NCI-H526 (cell line): ENCODE measurements around the gene B9D1.
A peak's percentile ranks its signal among the peaks of the same experiment; 100 is the strongest.
"Not testable (repeated sequence)": the region's sequence is repeated elsewhere in the genome, so short reads cannot be mapped to it uniquely, and the experiment has no call there.

Experiments
- DNase-seq, 2 experiments: peaks; one replicate each; lab custom pipeline; 2025; lab: John Stamatoyannopoulos, UW

The B9D1 gene

GRCh38 chr17:19359151-19359550, 3.4 kb downstream of the B9D1 start:
- DNase-seq = no peak

- no peak for DNase-seq
Observed at GRCh38 chr17:19357761-19358160, 4.8 kb downstream of the B9D1 start.

- no peak for DNase-seq
Observed at GRCh38 chr17:19357351-19357750, 5.2 kb downstream of the B9D1 start.

- no peak for DNase-seq
Observed at GRCh38 chr17:19354748-19355147, 7.8 kb downstream of the B9D1 start.

DNA sequence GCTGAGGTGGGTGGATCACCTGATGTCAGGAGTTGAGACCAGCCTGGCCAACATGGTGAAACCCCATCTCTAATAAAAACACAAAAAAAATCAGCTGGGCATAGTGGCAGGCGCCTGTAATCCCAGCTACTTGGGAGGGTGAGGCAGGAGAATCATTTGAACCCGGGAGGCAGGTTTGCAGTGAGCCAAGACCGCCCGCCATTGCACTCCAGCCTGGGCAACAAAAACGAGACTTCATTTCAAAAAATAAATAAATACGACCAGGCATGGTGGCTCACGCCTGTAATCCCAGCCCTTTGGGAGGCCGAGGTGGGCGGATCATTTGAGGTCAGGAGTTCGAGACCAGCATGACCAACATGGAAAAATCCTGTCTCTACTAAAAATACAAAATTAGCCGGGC, 9.1 kb downstream of the B9D1 start:
- DNase-seq = not testable (repeated sequence)

DNA sequence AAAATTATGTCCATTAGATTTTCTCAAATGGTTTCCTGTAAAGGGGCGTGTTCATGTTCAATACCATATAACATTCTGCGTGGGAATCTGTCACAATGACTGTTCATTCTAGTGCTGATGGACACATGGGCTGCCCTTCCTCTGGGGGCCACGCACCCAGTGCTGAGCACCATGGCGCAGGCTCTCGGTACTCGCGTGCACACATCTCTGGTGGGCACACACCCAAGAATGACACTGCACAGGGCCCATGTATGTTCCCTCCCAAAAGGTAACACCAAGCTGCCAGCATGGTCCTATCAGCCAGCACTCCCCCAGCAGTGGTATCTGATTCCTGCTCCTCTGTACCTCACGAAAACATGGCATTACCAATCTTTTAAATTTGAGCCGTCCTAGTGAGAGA, 13.7 kb downstream of the B9D1 start:
- DNase-seq = no peak

DNA sequence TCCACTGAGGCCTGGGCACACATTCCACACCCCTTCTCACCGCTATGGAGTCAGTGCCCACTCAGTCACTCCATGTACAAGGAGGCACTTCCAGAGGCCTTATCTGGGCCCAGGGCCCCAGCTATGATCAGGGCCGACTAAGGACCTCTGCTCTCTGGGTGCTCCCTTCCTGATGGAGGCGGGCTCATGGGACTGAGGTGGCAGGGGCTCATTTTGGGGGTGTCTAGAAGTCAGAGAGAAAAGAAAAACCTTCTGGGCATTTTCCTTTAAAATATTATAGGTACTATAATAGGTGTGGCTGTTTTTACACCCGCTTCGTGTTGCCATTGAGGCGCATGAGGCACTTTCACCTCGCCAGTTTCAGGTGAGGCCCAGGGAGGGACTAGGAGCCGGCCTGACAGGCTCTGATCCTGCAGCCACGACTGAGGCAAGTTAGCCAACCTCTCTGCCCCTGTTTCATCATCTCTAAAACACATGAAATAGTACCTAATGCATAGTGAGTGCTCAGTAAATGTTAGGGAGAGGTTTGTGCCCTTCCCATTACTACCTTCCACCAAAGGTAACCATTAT, 14.4 kb downstream of the B9D1 start:
- no peak for DNase-seq

- DNase-seq = no peak
Observed at GRCh38 chr17:19347323-19348080, 15.0 kb downstream of the B9D1 start.

DNA sequence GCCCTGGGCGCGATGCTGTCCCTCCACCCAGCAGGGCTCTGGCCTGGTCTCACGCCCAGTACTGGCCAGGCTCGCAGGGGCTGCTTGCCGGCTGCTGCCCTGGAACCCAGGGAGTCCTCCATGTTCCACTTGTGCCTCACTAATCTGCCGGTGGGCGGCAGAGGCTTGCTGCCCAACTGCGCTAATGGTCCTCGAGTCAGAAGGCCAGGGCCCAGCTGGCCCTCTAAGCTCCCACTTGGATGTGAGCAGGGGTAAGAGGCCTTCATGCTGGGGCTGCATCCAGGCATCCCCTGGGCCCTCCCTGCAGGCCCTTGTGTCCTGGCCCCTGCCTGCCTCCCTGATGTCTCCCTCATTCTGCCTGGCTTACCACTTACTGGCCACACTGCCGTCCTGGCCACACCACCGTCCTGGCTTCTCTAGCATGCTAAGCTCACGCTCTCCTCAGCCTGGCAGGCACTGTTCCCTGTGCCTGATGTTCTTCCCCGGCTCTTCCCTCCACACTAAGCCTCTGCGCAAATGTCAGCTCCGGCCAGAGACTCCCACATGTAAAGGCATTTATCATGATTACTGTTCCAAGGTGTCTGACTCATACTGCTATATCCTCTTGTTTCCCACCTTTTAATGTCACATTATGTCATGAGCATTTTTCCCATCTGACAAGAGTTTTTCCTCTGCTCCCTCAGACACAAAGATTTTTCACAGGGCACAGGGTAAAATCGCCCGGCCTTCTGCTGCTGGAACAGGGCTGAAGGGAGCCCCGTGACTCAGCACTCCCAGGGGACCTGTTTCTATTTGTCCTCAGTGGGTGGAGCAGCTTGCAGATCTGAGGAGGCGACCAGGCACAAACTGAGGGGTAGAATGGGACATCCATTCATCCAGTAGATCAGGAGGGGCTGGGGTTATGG, 15.9 kb downstream of the B9D1 start:
- DNase-seq = peak; percentile 44 to 85

- DNase-seq = no peak
Observed at GRCh38 chr17:19345486-19346350, 16.8 kb downstream of the B9D1 start.

DNA sequence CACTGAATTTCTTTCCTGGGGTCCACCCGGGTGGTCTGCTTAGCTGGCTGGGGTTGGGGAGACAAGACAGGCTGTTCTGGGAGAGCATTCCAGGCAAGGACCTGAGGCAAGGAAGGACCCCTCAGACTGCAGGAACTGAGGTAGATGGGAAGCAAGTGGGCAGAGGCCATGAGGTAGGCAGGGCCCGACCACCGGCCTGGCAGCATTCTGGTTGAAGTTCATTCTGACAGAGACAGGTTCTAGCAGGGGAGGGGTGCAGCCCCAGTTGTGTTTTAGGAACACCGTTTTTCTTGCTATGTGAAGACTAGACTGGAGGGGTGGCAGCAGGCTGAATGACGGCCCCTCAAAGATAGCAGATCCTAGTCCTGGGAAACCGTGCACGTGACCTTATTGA, 17.5 kb downstream of the B9D1 start:
- no peak for DNase-seq

DNA sequence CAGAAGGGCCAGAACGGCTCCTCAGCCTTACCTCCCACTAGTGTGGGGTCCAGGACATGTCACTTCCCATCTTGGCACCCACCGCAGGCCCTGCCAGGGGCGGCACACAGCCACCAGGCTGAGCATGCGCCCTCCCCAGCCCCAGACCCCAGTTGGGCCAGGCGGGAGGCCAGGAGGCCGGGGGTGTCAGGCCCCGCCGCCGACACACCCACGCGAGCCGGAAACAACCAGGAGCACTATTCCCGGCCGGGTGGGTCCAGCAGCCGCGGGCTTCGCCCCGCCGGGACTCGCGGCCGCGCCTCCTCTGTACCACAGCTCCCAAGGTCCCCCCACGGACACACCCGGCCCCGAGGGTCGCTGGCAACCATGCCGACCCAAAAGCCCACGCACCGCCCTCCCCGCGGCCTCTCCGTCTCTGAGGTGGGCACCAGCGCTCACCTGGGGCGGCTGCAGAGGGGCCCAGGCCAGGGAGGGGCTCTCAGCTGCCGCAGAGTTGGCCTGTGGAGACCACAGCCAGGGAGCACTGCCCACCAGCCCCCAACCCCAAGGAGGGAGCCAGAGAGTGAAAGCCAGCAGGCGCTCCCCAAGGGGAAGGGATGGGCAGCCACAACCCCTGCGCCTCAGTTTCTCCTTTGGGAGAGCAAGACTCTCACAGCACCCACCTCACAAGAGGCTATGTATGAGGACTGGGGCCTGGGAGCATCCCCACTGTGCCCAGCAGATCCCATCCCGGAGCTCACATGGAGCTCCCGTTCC, 18.0 kb downstream of the B9D1 start:
- DNase-seq = no peak

DNA sequence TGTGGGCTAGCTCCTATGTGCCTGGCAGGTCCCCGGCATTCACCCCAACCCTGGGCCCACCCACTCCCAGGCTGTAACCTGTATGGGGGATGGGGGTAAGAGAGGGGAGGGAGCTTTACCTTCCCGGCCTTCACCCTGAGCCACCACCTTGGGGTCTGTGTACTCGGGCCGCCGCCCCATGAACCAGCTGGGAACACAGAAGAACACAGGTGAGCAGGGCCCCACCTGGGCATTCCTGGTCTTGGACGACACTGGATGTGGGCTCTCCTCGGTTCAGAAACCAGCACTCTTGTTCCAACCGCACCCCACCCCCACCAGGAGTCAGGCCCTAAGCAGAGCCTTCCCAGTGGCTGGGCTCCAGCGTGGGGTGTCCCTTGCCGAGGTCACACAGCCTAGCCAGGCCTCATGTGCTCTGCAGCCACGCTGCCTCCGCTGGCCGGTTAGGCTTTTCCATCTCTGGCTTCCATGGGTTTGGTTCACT, 18.8 kb downstream of the B9D1 start:
- no peak for DNase-seq

- DNase-seq = no peak
Observed at GRCh38 chr17:19343256-19343630, 19.3 kb downstream of the B9D1 start.

- no peak for DNase-seq
Observed at GRCh38 chr17:19342611-19343255, 19.8 kb downstream of the B9D1 start.

GRCh38 chr17:19341641-19342610, 20.6 kb downstream of the B9D1 start:
- peak in 1 of 2 experiments; percentile 27 for DNase-seq

DNA sequence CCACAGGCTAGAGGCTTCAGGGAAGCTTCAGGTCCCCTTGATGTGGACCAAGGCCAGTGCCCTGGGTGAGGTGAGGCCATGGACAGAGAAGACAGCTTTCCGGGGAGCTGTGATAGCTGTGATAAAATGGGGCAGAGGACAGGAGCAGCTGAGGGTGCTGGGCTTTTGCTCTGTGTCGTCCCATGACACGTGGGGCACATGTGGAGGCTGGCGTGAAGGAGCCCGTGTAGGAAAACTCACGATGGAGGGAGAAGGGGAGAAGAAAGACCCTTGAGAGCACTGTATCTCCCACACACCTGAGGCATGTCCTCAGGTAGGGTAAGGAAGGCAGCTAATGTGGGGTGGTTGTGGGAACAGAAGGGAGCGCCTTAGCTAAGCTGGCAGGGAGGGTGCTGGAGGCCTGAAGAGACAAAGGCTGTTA, 21.3 kb downstream of the B9D1 start:
- DNase-seq = no peak

DNA sequence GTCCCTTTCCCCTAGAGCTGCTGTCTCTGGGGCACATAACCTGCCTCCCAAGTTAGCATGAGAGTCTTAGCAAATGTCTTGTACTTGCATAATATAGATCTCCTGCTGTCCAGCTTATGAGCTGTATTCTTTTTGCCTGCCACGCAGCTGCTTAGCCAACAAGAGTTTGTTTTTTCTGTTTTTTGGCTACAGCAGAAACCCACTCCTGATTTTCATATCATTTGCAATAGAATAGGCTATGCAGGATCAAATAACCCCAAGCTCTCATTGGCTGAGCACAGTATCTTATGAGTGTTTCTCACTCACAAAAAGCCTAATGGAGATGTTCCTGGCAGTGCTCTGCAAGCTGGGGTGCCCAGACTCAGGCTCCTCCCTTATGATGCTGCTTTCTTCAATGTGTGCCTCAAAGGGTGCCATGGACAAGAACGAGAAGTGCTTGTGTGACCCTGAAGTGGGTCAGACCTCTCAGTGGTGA, 23.1 kb downstream of the B9D1 start:
- peak; percentile 70 to 80 for DNase-seq
